HepG2 (cell line): ENCODE data around the gene DSTYK.

Source experiments
- MAZ ChIP-seq, 2 experiments: sonication (generic) in 1 of 2; formaldehyde crosslinking in 1 of 2; IDR thresholded peaks; 2 replicates each; pipeline versions ENCODE4 v1.5.0 to v1.6.1; 2012 to 2020; ENCODE audit warnings: low read depth in 2 of 2, mild to moderate bottlenecking in 2 of 2, borderline replicate concordance in 1 of 2, improper control_type of control experiment in 1 of 2, low read length in 1 of 2, missing genetic modification reagents in 1 of 2, moderate library complexity in 1 of 2
- NBN ChIP-seq: fragments of 450-650 bp; conservative IDR thresholded peaks from 2 replicates; pipeline ENCODE4 v1.6.1; 2017
- TBL1XR1 ChIP-seq: fragments of 150-350 bp; IDR thresholded peaks from 2 replicates; pipeline ENCODE4 v1.6.1; 2014; ENCODE audit warnings: borderline replicate concordance, low read length; ENCODE audit not compliant: partially characterized antibody
- ZNF790 ChIP-seq: sonication (generic); formaldehyde crosslinking; IDR thresholded peaks from 2 replicates; pipeline ENCODE4 v1.8.0; 2022; ENCODE audit warnings: missing genetic modification reagents, mild to moderate bottlenecking, borderline replicate concordance

- no peak for TF ChIP-seq TBL1XR1
- TF ChIP-seq MAZ (IDR thresholded peaks at IDR 0.05; ENCODE audit: borderline replicate concordance, low read depth, low read length): no peak
- no peak for TF ChIP-seq MAZ (CRISPR knock-in tag; IDR thresholded peaks at IDR 0.05; ENCODE audit: low read depth)
- no peak for TF ChIP-seq ZNF790 (CRISPR knock-in tag)
- TF ChIP-seq NBN: no peak
Measured at GRCh38 chr1:205241366-205242030, 30.0 kb upstream of the DSTYK start.
